GM23338 (cell line): ENCODE measurements around the gene CYP4F3. TPM values are rescaled to one million over a fixed set of nuclear protein-coding genes. Genes with fewer than 3 reads are reported as not detected.

Experiments used
- ATAC-seq: fragments of 200-7000 bp; cut with Tn5 transposase; 3 replicates; pipeline ENCODE4 v1.9.1; 2020
- DNase-seq: peaks from one replicate; pipeline ENCODE4 v3.0.0-alpha.2; 2015; ENCODE audit warnings: low spot score
- H2AFZ ChIP-seq: fragments of 200-600 bp; sonication (generic); 2 replicates; pipeline ENCODE4 v1.8.0; 2016; ENCODE audit warnings: antibody characterized with exemption, mild to moderate bottlenecking, moderate library complexity
- H3F3A ChIP-seq: fragments of 200-600 bp; sonication (generic); replicated peaks from 2 replicates; pipeline ENCODE4 v1.8.0; 2017; ENCODE audit warnings: antibody characterized with exemption, mixed run types, low read depth
- H3K27ac ChIP-seq: fragments of 200-600 bp; sonication (generic); 2 replicates; pipeline ENCODE4 v1.6.1; 2016; ENCODE audit warnings: low read depth
- H3K27me3 ChIP-seq: fragments of 200-600 bp; sonication (generic); 2 replicates; pipeline ENCODE4 v1.8.0; 2016; ENCODE audit warnings: mild to moderate bottlenecking, mixed run types, moderate library complexity; ENCODE audit not compliant: insufficient read depth
- H3K36me3 ChIP-seq: fragments of 200-600 bp; sonication (generic); 2 replicates; pipeline ENCODE4 v1.8.0; 2016; ENCODE audit warnings: mild to moderate bottlenecking; ENCODE audit not compliant: insufficient read depth
- H3K4me1 ChIP-seq: fragments of 200-600 bp; sonication (generic); 2 replicates; pipeline ENCODE4 v1.8.0; 2016; ENCODE audit warnings: mild to moderate bottlenecking, moderate library complexity; ENCODE audit not compliant: insufficient read depth
- H3K4me2 ChIP-seq: fragments of 200-600 bp; sonication (generic); 2 replicates; pipeline ENCODE4 v1.7.1; 2017; ENCODE audit warnings: mixed run types
- H3K4me3 ChIP-seq: fragments of 200-600 bp; sonication (generic); 2 replicates; pipeline ENCODE4 v1.6.1; 2016; ENCODE audit warnings: mixed run types
- H3K79me2 ChIP-seq: fragments of 200-600 bp; sonication (generic); replicated peaks from 2 replicates; pipeline ENCODE4 v1.8.0; 2017; ENCODE audit warnings: mild to moderate bottlenecking; ENCODE audit not compliant: insufficient read depth
- H3K9me2 ChIP-seq: fragments of 200-600 bp; sonication (generic); 2 replicates; pipeline ENCODE4 v1.8.0; 2017; ENCODE audit not compliant: insufficient read depth
- H4K20me1 ChIP-seq: fragments of 200-600 bp; sonication (generic); replicated peaks from 2 replicates; pipeline ENCODE4 v1.8.0; 2017; ENCODE audit warnings: mild to moderate bottlenecking; ENCODE audit not compliant: insufficient read depth
- H3K27ac Mint-ChIP-seq: 2 replicates; pipeline ENCODE4 v1.8.0; 2020; ENCODE audit warnings: inconsistent platforms, mild to moderate bottlenecking, moderate library complexity, mixed read lengths
- H3K27me3 Mint-ChIP-seq: 3 replicates; pipeline ENCODE4 v1.8.0; 2022; ENCODE audit warnings: low read depth, mild to moderate bottlenecking, moderate library complexity, mixed read lengths, inconsistent platforms; ENCODE audit not compliant: insufficient read depth, poor library complexity
- H3K36me3 Mint-ChIP-seq: 3 replicates; pipeline ENCODE4 v1.8.0; 2021; ENCODE audit warnings: low read depth, mild to moderate bottlenecking, inconsistent platforms, moderate library complexity, mixed read lengths
- H3K4me1 Mint-ChIP-seq: 3 replicates; pipeline ENCODE4 v1.8.0; 2020; ENCODE audit warnings: mild to moderate bottlenecking, inconsistent platforms, mixed read lengths
- H3K4me3 Mint-ChIP-seq: 3 replicates; pipeline ENCODE4 v1.8.0; 2021; ENCODE audit warnings: moderate library complexity, mild to moderate bottlenecking, inconsistent platforms, mixed read lengths
- H3K9me3 Mint-ChIP-seq: 3 replicates; pipeline ENCODE4 v1.8.0; 2020; ENCODE audit warnings: moderate library complexity, mild to moderate bottlenecking, inconsistent platforms, mixed read lengths
- CREB1 ChIP-seq: fragments of 250-450 bp; sonication (Bioruptor Pico); IDR thresholded peaks from 2 replicates; pipeline ENCODE4 v1.5.0; 2020; ENCODE audit warnings: low read depth, mild to moderate bottlenecking, moderate library complexity
- ETS1 ChIP-seq: IDR thresholded peaks from 2 replicates; pipeline ENCODE4 v1.6.1; 2016; ENCODE audit warnings: antibody characterized with exemption
- EZH2 ChIP-seq: fragments of 200-600 bp; sonication (generic); IDR thresholded peaks from one replicate; pipeline ENCODE4 v1.8.0; 2017; ENCODE audit warnings: antibody characterized with exemption, mild to moderate bottlenecking, low read depth; ENCODE audit not compliant: unreplicated experiment
- EZH2phosphoT487 ChIP-seq: fragments of 200-600 bp; sonication (generic); IDR thresholded peaks from one replicate; pipeline ENCODE4 v1.8.1; 2018; ENCODE audit warnings: antibody characterized with exemption; ENCODE audit not compliant: unreplicated experiment
- JUNB ChIP-seq: IDR thresholded peaks from one replicate; pipeline ENCODE4 v1.6.1; 2016; ENCODE audit warnings: antibody characterized with exemption; ENCODE audit not compliant: unreplicated experiment
- NANOG ChIP-seq: IDR thresholded peaks from 2 replicates; pipeline ENCODE4 v1.6.1; 2016; ENCODE audit warnings: antibody characterized with exemption, borderline replicate concordance
- POLR2AphosphoS5 ChIP-seq: IDR thresholded peaks from 2 replicates; pipeline ENCODE4 v1.6.1; 2016; ENCODE audit warnings: antibody characterized with exemption, low read depth
- REST ChIP-seq: IDR thresholded peaks from one replicate; pipeline ENCODE4 v1.6.1; 2018; ENCODE audit warnings: antibody characterized with exemption; ENCODE audit not compliant: unreplicated experiment
- STAT1 ChIP-seq: IDR thresholded peaks from one replicate; pipeline ENCODE4 v1.6.1; 2016; ENCODE audit warnings: antibody characterized with exemption; ENCODE audit not compliant: unreplicated experiment
- ZNF114 ChIP-seq: fragments of 250-450 bp; sonication (Bioruptor Pico); IDR thresholded peaks from 2 replicates; pipeline ENCODE4 v1.5.0; 2020; ENCODE audit warnings: mild to moderate bottlenecking, moderate library complexity
- polyA plus RNA-seq: library from polyadenylated mRNA; unstranded; fragments of >200 nt; fragmentation: Nextera tagmentation; extraction: Ambion mirVana; gene quantifications from 2 replicates; pipeline ENCODE4 v1.2.1, GENCODE V29; 2016
- total RNA-seq: library from RNA; depleted of rRNA; stranded (reverse); fragments of >200 nt; shearing (Covaris generic); gene quantifications from 2 replicates; pipeline ENCODE4 v1.2.3, GENCODE V29; 2014
- TF ChIP-seq, protein P1 (sequence below), 2 experiments: fragments of 200-600 bp in 1 of 2; sonication (generic) in 1 of 2; conservative IDR thresholded peaks; 2 replicates each; pipeline versions ENCODE4 v1.5.1 to v1.6.1; 2016 to 2017; ENCODE audit warnings: antibody characterized with exemption in 2 of 2, low read depth in 2 of 2, mild to moderate bottlenecking in 2 of 2, moderate library complexity in 1 of 2
- TF ChIP-seq, protein P2 (sequence below): fragments of 250-450 bp; sonication (Bioruptor Pico); IDR thresholded peaks from 2 replicates; pipeline ENCODE4 v1.5.0; 2020; ENCODE audit warnings: mild to moderate bottlenecking, moderate library complexity

Gene CYP4F3
- total and polyA plus RNA-seq, 2 experiments from 2014 or later: not detected

- Histone ChIP-seq H3K36me3 (no peaks in the 10 kb centered on the region; the same call in 1 of the 2 replicates), H3F3A (no peaks in the 10 kb centered on the region), H3K27me3 (no peaks in the 10 kb centered on the region), H3K4me1 (no peaks in the 10 kb centered on the region), H2AFZ (no peak overlapping the region), H3K4me3 (no peak overlapping the region), H3K79me2 (no peaks in the 10 kb centered on the region), H3K27ac (no peak overlapping the region), H3K4me2 (no peak overlapping the region), H3K9me2 (no peaks in the 10 kb centered on the region), H4K20me1 (no peaks in the 10 kb centered on the region)
- Mint-ChIP-seq H3K27me3 (peaks cover 3% of the 10 kb centered on the region), H3K4me3 (no peak overlapping the region), H3K36me3 (peaks cover 42% of the 10 kb centered on the region), H3K27ac (no peak overlapping the region), H3K9me3 (peaks cover 94% of the 10 kb centered on the region), H3K4me1 (no peaks in the 10 kb centered on the region)
- ATAC-seq (no peak), DNase-seq (no peak)
- TF ChIP-seq NANOG (no peak), JUNB (no peak), ZNF114 (CRISPR knock-in tag) (no peak), POLR2AphosphoS5 (no peak), ETS1 (no peak), EZH2 (no peak), REST (no peak), CREB1 (no peak), EZH2phosphoT487 (no peak), STAT1 (no peak)
- TF ChIP-seq, protein P1, sequence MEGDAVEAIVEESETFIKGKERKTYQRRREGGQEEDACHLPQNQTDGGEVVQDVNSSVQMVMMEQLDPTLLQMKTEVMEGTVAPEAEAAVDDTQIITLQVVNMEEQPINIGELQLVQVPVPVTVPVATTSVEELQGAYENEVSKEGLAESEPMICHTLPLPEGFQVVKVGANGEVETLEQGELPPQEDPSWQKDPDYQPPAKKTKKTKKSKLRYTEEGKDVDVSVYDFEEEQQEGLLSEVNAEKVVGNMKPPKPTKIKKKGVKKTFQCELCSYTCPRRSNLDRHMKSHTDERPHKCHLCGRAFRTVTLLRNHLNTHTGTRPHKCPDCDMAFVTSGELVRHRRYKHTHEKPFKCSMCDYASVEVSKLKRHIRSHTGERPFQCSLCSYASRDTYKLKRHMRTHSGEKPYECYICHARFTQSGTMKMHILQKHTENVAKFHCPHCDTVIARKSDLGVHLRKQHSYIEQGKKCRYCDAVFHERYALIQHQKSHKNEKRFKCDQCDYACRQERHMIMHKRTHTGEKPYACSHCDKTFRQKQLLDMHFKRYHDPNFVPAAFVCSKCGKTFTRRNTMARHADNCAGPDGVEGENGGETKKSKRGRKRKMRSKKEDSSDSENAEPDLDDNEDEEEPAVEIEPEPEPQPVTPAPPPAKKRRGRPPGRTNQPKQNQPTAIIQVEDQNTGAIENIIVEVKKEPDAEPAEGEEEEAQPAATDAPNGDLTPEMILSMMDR (conservative IDR thresholded peaks at IDR 0.05; ENCODE audit: low read depth in 2 of 2): no peak
- TF ChIP-seq, protein P2, sequence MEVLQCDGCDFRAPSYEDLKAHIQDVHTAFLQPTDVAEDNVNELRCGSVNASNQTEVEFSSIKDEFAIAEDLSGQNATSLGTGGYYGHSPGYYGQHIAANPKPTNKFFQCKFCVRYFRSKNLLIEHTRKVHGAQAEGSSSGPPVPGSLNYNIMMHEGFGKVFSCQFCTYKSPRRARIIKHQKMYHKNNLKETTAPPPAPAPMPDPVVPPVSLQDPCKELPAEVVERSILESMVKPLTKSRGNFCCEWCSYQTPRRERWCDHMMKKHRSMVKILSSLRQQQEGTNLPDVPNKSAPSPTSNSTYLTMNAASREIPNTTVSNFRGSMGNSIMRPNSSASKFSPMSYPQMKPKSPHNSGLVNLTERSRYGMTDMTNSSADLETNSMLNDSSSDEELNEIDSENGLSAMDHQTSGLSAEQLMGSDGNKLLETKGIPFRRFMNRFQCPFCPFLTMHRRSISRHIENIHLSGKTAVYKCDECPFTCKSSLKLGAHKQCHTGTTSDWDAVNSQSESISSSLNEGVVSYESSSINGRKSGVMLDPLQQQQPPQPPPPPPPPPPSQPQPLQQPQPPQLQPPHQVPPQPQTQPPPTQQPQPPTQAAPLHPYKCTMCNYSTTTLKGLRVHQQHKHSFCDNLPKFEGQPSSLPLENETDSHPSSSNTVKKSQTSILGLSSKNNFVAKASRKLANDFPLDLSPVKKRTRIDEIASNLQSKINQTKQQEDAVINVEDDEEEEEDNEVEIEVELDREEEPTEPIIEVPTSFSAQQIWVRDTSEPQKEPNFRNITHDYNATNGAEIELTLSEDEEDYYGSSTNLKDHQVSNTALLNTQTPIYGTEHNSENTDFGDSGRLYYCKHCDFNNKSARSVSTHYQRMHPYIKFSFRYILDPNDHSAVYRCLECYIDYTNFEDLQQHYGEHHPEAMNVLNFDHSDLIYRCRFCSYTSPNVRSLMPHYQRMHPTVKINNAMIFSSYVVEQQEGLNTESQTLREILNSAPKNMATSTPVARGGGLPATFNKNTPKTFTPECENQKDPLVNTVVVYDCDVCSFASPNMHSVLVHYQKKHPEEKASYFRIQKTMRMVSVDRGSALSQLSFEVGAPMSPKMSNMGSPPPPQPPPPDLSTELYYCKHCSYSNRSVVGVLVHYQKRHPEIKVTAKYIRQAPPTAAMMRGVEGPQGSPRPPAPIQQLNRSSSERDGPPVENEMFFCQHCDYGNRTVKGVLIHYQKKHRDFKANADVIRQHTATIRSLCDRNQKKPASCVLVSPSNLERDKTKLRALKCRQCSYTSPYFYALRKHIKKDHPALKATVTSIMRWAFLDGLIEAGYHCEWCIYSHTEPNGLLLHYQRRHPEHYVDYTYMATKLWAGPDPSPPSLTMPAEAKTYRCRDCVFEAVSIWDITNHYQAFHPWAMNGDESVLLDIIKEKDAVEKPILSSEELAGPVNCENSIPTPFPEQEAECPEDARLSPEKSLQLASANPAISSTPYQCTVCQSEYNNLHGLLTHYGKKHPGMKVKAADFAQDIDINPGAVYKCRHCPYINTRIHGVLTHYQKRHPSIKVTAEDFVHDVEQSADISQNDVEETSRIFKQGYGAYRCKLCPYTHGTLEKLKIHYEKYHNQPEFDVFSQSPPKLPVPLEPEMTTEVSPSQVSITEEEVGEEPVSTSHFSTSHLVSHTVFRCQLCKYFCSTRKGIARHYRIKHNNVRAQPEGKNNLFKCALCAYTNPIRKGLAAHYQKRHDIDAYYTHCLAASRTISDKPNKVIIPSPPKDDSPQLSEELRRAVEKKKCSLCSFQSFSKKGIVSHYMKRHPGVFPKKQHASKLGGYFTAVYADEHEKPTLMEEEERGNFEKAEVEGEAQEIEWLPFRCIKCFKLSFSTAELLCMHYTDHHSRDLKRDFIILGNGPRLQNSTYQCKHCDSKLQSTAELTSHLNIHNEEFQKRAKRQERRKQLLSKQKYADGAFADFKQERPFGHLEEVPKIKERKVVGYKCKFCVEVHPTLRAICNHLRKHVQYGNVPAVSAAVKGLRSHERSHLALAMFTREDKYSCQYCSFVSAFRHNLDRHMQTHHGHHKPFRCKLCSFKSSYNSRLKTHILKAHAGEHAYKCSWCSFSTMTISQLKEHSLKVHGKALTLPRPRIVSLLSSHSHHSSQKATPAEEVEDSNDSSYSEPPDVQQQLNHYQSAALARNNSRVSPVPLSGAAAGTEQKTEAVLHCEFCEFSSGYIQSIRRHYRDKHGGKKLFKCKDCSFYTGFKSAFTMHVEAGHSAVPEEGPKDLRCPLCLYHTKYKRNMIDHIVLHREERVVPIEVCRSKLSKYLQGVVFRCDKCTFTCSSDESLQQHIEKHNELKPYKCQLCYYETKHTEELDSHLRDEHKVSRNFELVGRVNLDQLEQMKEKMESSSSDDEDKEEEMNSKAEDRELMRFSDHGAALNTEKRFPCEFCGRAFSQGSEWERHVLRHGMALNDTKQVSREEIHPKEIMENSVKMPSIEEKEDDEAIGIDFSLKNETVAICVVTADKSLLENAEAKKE (CRISPR knock-in tag): no peak
These were observed 48.9 kb upstream of the CYP4F3 start for GRCh38 chr19:15591796-15592195.
